ENCODE results near the gene SCYL3.

DNA sequence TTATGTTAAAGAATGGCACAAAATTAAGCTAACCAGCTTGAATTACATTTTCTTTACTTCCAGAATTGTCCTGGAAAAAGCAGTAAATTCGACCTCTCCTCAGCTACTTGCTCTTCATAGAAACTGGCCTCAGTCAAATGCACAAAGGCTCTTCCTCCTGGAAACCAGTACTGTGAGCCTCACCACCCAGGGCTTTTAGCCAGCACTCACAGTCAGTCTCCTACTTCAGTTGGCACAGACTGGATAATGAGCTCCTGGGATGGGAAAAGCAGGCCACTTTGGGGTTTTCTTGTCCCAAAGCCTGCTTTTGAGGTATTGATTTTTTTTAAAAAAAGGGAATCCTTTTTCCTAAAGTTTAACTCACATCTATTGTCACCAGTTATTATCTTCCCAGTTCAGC, 40.4 kb downstream of the SCYL3 start:
- TF ChIP-seq, protein P1, sequence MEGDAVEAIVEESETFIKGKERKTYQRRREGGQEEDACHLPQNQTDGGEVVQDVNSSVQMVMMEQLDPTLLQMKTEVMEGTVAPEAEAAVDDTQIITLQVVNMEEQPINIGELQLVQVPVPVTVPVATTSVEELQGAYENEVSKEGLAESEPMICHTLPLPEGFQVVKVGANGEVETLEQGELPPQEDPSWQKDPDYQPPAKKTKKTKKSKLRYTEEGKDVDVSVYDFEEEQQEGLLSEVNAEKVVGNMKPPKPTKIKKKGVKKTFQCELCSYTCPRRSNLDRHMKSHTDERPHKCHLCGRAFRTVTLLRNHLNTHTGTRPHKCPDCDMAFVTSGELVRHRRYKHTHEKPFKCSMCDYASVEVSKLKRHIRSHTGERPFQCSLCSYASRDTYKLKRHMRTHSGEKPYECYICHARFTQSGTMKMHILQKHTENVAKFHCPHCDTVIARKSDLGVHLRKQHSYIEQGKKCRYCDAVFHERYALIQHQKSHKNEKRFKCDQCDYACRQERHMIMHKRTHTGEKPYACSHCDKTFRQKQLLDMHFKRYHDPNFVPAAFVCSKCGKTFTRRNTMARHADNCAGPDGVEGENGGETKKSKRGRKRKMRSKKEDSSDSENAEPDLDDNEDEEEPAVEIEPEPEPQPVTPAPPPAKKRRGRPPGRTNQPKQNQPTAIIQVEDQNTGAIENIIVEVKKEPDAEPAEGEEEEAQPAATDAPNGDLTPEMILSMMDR (conservative IDR thresholded peaks at IDR 0.05 in 1 of 2, IDR thresholded peaks at IDR 0.05 in 1 of 2; ENCODE audit: extremely low read depth in 1 of 2, insufficient read depth in 1 of 2, low read depth in 1 of 2, low read length in 2 of 2): no peak
- TF ChIP-seq EZH2 (IDR thresholded peaks at IDR 0.05; ENCODE audit: borderline replicate concordance, low read length): no peak
